D721Med (cell line): ENCODE results near the gene NAALADL2.
A peak's percentile ranks its signal among the peaks of the same experiment; 100 is the strongest.

ENCODE experiments used
- DNase-seq: peaks from one replicate; pipeline ENCODE4 v3.0.0; 2011; ENCODE audit warnings: low spot score; ENCODE audit not compliant: insufficient read length
- FAIRE-seq: peaks from 2 replicates; lab custom pipeline; 2011; peaks lifted over from hg19 to GRCh38; lab: Jason Lieb, UNC
- CTCF ChIP-seq: IDR thresholded peaks from 2 replicates; pipeline ENCODE4 v1.5.1; 2012; ENCODE audit warnings: mild to moderate bottlenecking, control low read depth; ENCODE audit not compliant: insufficient read depth; ENCODE audit errors: missing control alignments

The NAALADL2 gene

GRCh38 chr3:175144368-175144767 lies 285.2 kb downstream of the NAALADL2 start:
- FAIRE-seq (no peak), DNase-seq (no peak)
- TF ChIP-seq CTCF: no peak

- no peak for DNase-seq
Observed at GRCh38 chr3:175146258-175146657, 287.1 kb downstream of the NAALADL2 start.

GRCh38 chr3:175149675-175150074 lies 290.5 kb downstream of the NAALADL2 start:
- no peak for DNase-seq
- no peak for TF ChIP-seq CTCF
- FAIRE-seq: no peak

More at GRCh38 chr3:175146258-175146657, 287.1 kb downstream of the NAALADL2 start:
- peak; percentile 34 for TF ChIP-seq CTCF
- no peak for FAIRE-seq

- FAIRE-seq: no peak
- DNase-seq: no peak
- no peak for TF ChIP-seq CTCF
Observed at GRCh38 chr3:175150812-175151401, 291.8 kb downstream of the NAALADL2 start.

GRCh38 chr3:175153595-175153994 lies 294.5 kb downstream of the NAALADL2 start:
- FAIRE-seq: no peak
- no peak for TF ChIP-seq CTCF

GRCh38 chr3:175155172-175155571 lies 296.0 kb downstream of the NAALADL2 start:
- no peak for DNase-seq
- FAIRE-seq: no peak
- TF ChIP-seq CTCF: no peak

More at GRCh38 chr3:175153595-175153994, 294.5 kb downstream of the NAALADL2 start:
- DNase-seq: no peak

- FAIRE-seq (no peak), DNase-seq (no peak)
- no peak for TF ChIP-seq CTCF
Observed at GRCh38 chr3:175159202-175159601, 300.1 kb downstream of the NAALADL2 start.
